ENCODE measurements around the gene ARHGAP23. TPM values are rescaled to one million over a fixed set of nuclear protein-coding genes. Genes with fewer than 3 reads are reported as not detected.
A peak's percentile ranks its signal among the peaks of the same experiment; 100 is the strongest.
"Not testable (repeated sequence)": the region's sequence is repeated elsewhere in the genome, so short reads cannot be mapped to it uniquely, and the experiment has no call there.

The ARHGAP23 gene
- total RNA-seq, 1 experiment from 2014 or later: 140 TPM

- Mint-ChIP-seq H3K36me3 (ENCODE audit: insufficient read depth, unreplicated experiment) (peaks cover 29% of the 10 kb centered on the region), H3K4me3 (ENCODE audit: low read depth, unreplicated experiment) (no peak overlapping the region), H3K27me3 (ENCODE audit: unreplicated experiment) (no peaks in the 10 kb centered on the region), H3K9me3 (ENCODE audit: low read depth, unreplicated experiment) (no peaks in the 10 kb centered on the region), H3K4me1 (ENCODE audit: low read depth, unreplicated experiment) (no peaks in the 10 kb centered on the region), H3K27ac (ENCODE audit: unreplicated experiment) (peak overlapping the region; percentile 43)
- no peak for DNase-seq
- intact Hi-C loops (cut with micrococcal nuclease; ENCODE audit: unreplicated experiment): no loop called here
- TF ChIP-seq CTCF (IDR thresholded peaks at IDR 0.05; ENCODE audit: unreplicated experiment): no peak
- CTCF ChIA-PET: interaction anchor here (3.0 kb wide), 1 partner anchor 156 kb away, joined by 8 read pairs; no protein-coding TSS in a partner anchor
- BruUV-seq (replicated peaks): TSS peak; percentile 74
These were observed 83.2 kb downstream of the ARHGAP23 start for GRCh38 chr17:38511150-38512108.

- intact Hi-C loops (cut with micrococcal nuclease; ENCODE audit: unreplicated experiment): no loop called here
- Mint-ChIP-seq H3K4me1 (ENCODE audit: low read depth, unreplicated experiment) (no peaks in the 10 kb centered on the region), H3K36me3 (ENCODE audit: insufficient read depth, unreplicated experiment) (peaks cover 29% of the 10 kb centered on the region), H3K9me3 (ENCODE audit: low read depth, unreplicated experiment) (no peaks in the 10 kb centered on the region), H3K27me3 (ENCODE audit: unreplicated experiment) (no peaks in the 10 kb centered on the region), H3K4me3 (ENCODE audit: low read depth, unreplicated experiment) (no peak overlapping the region), H3K27ac (ENCODE audit: unreplicated experiment) (peak overlapping the region; percentile 2)
- CTCF ChIA-PET: interaction anchor here (0.5 to 3.0 kb wide), 4 partner anchors 44 to 1217 kb away, joined by 3 to 8 read pairs (median 4); no protein-coding TSS in a partner anchor
- TF ChIP-seq CTCF (IDR thresholded peaks at IDR 0.05; ENCODE audit: unreplicated experiment): no peak
- DNase-seq: no peak
- BruUV-seq (replicated peaks): no TSS peak
These were observed 84.3 kb downstream of the ARHGAP23 start for GRCh38 chr17:38512473-38513058.

- DNase-seq; H3K27ac Mint-ChIP-seq (ENCODE audit: unreplicated experiment); H3K9me3 Mint-ChIP-seq (ENCODE audit: low read depth, unreplicated experiment); H3K4me3 Mint-ChIP-seq (ENCODE audit: low read depth, unreplicated experiment); BruUV-seq (replicated peaks); H3K36me3 Mint-ChIP-seq (ENCODE audit: insufficient read depth, unreplicated experiment); intact Hi-C loops (cut with micrococcal nuclease; ENCODE audit: unreplicated experiment); CTCF ChIA-PET: not testable (repeated sequence)
- peaks cover 21% of the 10 kb centered on the region for H3K4me1 Mint-ChIP-seq (ENCODE audit: low read depth, unreplicated experiment)
- peaks cover 45% of the 10 kb centered on the region for H3K27me3 Mint-ChIP-seq (ENCODE audit: unreplicated experiment)
These were observed 98.3 kb downstream of the ARHGAP23 start for GRCh38 chr17:38526526-38526925.

GRCh38 chr17:38528141-38528540 is 99.9 kb downstream of the ARHGAP23 start:
- BruUV-seq (replicated peaks); DNase-seq; H3K27ac Mint-ChIP-seq (ENCODE audit: unreplicated experiment); H3K4me3 Mint-ChIP-seq (ENCODE audit: low read depth, unreplicated experiment); CTCF ChIA-PET; H3K9me3 Mint-ChIP-seq (ENCODE audit: low read depth, unreplicated experiment); intact Hi-C loops (cut with micrococcal nuclease; ENCODE audit: unreplicated experiment): not testable (repeated sequence)
- Mint-ChIP-seq H3K4me1 (ENCODE audit: low read depth, unreplicated experiment) (peaks cover 20% of the 10 kb centered on the region), H3K27me3 (ENCODE audit: unreplicated experiment) (peaks cover 61% of the 10 kb centered on the region), H3K36me3 (ENCODE audit: insufficient read depth, unreplicated experiment) (peaks cover 17% of the 10 kb centered on the region)

GRCh38 chr17:38530856-38531255 is 102.6 kb downstream of the ARHGAP23 start:
- H3K4me1 Mint-ChIP-seq (ENCODE audit: low read depth, unreplicated experiment); DNase-seq; intact Hi-C loops (cut with micrococcal nuclease; ENCODE audit: unreplicated experiment); H3K4me3 Mint-ChIP-seq (ENCODE audit: low read depth, unreplicated experiment); H3K27ac Mint-ChIP-seq (ENCODE audit: unreplicated experiment); H3K9me3 Mint-ChIP-seq (ENCODE audit: low read depth, unreplicated experiment); BruUV-seq (replicated peaks): not testable (repeated sequence)
- CTCF ChIA-PET: interaction anchor here (0.6 kb wide), 1 partner anchor 824 kb away, joined by 5 read pairs; no protein-coding TSS in a partner anchor
- peaks cover 22% of the 10 kb centered on the region for H3K36me3 Mint-ChIP-seq (ENCODE audit: insufficient read depth, unreplicated experiment)
- H3K27me3 Mint-ChIP-seq (ENCODE audit: unreplicated experiment): peaks cover 88% of the 10 kb centered on the region

GRCh38 chr17:38531761-38532160 is 103.5 kb downstream of the ARHGAP23 start:
- H3K27ac Mint-ChIP-seq (ENCODE audit: unreplicated experiment); H3K4me3 Mint-ChIP-seq (ENCODE audit: low read depth, unreplicated experiment); DNase-seq; H3K9me3 Mint-ChIP-seq (ENCODE audit: low read depth, unreplicated experiment); BruUV-seq (replicated peaks); intact Hi-C loops (cut with micrococcal nuclease; ENCODE audit: unreplicated experiment); CTCF ChIA-PET; H3K4me1 Mint-ChIP-seq (ENCODE audit: low read depth, unreplicated experiment): not testable (repeated sequence)
- H3K27me3 Mint-ChIP-seq (ENCODE audit: unreplicated experiment): peaks cover 97% of the 10 kb centered on the region
- peaks cover 24% of the 10 kb centered on the region for H3K36me3 Mint-ChIP-seq (ENCODE audit: insufficient read depth, unreplicated experiment)

Data from Calu3 (cell line).